Measurements from ENCODE around the gene BBS7. TPM values are rescaled to one million over a fixed set of nuclear protein-coding genes. Genes with fewer than 3 reads are reported as not detected.

BBS7 gene
- total and polyA plus RNA-seq, 2 of the 13 experiments (the other 11 are each of a cell fraction or from before 2014, with no cell fraction given): 9.0 to 15.7 TPM

GRCh38 chr4:121799208-121799823 lies 71.0 kb downstream of the BBS7 start:
- Histone ChIP-seq H3K36me3 (replicated peaks in 1 of 2; ENCODE audit: control insufficient read depth in 1 of 2, insufficient read depth in 2 of 2, low read length in 2 of 2) (peaks cover 1 to 2% of the 10 kb centered on the region in 2 experiments; a peak in 4 of 5 replicates), H3K9ac (ENCODE audit: insufficient read depth, low read depth, low read length) (peak overlapping the region; percentile 52), H2AFZ (ENCODE audit: low read length) (peak overlapping the region; percentile 77), H3K4me2 (ENCODE audit: low read depth, low read length) (peak overlapping the region; percentile 97), H3K4me1 (ENCODE audit: insufficient read depth, low read length) (peaks cover 65% of the 10 kb centered on the region), H3K4me3 (replicated peaks in 1 of 3; ENCODE audit: insufficient read depth in 1 of 3, low read depth in 2 of 3, low read length in 3 of 3) (peak overlapping the region in 1 of 3 experiments; percentile 86; a peak in 1 of 6 replicates), H3K79me2 (ENCODE audit: insufficient read depth, low read length) (peaks cover 19% of the 10 kb centered on the region), H3K27ac (ENCODE audit: extremely low read length, insufficient read depth, low read length) (peak overlapping the region; percentile 93), H4K20me1 (ENCODE audit: insufficient read depth, low read length) (no peaks in the 10 kb centered on the region), H3K27me3 (ENCODE audit: control insufficient read depth in 1 of 2, insufficient read depth in 2 of 2, low read length in 2 of 2) (no peaks in the 10 kb centered on the region; a peak in 1 of 5 replicates), H3K9me3 (ENCODE audit: low read length) (no peaks in the 10 kb centered on the region)
- no TSS peak for BruUV-seq (replicated peaks)
- DNase-seq (ENCODE audit: low spot score): peak; percentile 74
- ATAC-seq: 0 out of 3 replicates have a peak, but pooled peaks have one; percentile 5
- no peak for FAIRE-seq
- ChIA-PET POLR2A (interaction anchor here (0.9 to 2.6 kb wide), 3 partner anchors 11 to 103 kb away, joined by 3 to 12 read pairs (median 3); partner anchors contain the start of genes ANXA5 and BBS7), CTCF (ENCODE audit: low intra/inter-chr PET ratio, low total read pairs) (no interaction called here)
- in situ Hi-C loops (cut with HindIII; ENCODE audit: extremely low pct_ligation_motif_present, low pct_unique_long_range_greater_than_20kb): no loop called here
- intact Hi-C loops (cut with micrococcal nuclease; ENCODE audit: unreplicated experiment): no loop called here
- 46% methylated on average over 2 of the region's 2 CpGs for WGBS (ENCODE audit: low lambda C conversion rate)
- TF ChIP-seq GTF3A (CRISPR knock-in tag; conservative IDR thresholded peaks at IDR 0.05) (no peak), ZNF276 (CRISPR knock-in tag; IDR thresholded peaks at IDR 0.05; ENCODE audit: low read depth) (no peak), CHD2 (IDR thresholded peaks at IDR 0.05; ENCODE audit: low read depth, low read length) (no peak), SYNCRIP (IDR thresholded peaks at IDR 0.05; ENCODE audit: insufficient read depth, low read depth, low read length) (no peak), ZNF644 (CRISPR knock-in tag; IDR thresholded peaks at IDR 0.05; ENCODE audit: low read depth) (peak; percentile 90), MAFG (CRISPR knock-in tag; IDR thresholded peaks at IDR 0.05) (no peak), ZNF496 (CRISPR knock-in tag; IDR thresholded peaks at IDR 0.05; ENCODE audit: insufficient replicate concordance) (no peak), NRL (CRISPR knock-in tag; IDR thresholded peaks at IDR 0.05; ENCODE audit: borderline replicate concordance) (no peak), EZH2 (conservative IDR thresholded peaks at IDR 0.05; ENCODE audit: low read depth, low read length) (no peak), ZNF232 (CRISPR knock-in tag; IDR thresholded peaks at IDR 0.05; ENCODE audit: borderline replicate concordance) (no peak), MAX (IDR thresholded peaks at IDR 0.05) (no peak), SMARCC2 (IDR thresholded peaks at IDR 0.05) (no peak), ADNP (CRISPR knock-in tag; IDR thresholded peaks at IDR 0.05) (no peak), DPF2 (CRISPR knock-in tag; IDR thresholded peaks at IDR 0.05; ENCODE audit: borderline replicate concordance, low read depth) (no peak), ZFYVE20 (CRISPR knock-in tag; IDR thresholded peaks at IDR 0.05; ENCODE audit: borderline replicate concordance, low read depth) (no peak), ARNT (IDR thresholded peaks at IDR 0.05) (no peak), KLF15 (CRISPR knock-in tag; IDR thresholded peaks at IDR 0.05; ENCODE audit: borderline replicate concordance) (no peak), ZSCAN21 (CRISPR knock-in tag; IDR thresholded peaks at IDR 0.05; ENCODE audit: borderline replicate concordance) (no peak), IKZF1 (IDR thresholded peaks at IDR 0.05) (no peak), NFATC3 (CRISPR knock-in tag; IDR thresholded peaks at IDR 0.05) (no peak)

All from HepG2 (cell line).